HG03469 (cell line): ENCODE results near the gene MANSC1.

Source experiments
- ATAC-seq: cut with Tn5 transposase; IDR thresholded peaks from one replicate; pipeline ENCODE4 v1.9.1; 2021; ENCODE audit warnings: mild to moderate bottlenecking, moderate library complexity, moderate number of reproducible peaks; ENCODE audit not compliant: unreplicated experiment

MANSC1 gene

DNA sequence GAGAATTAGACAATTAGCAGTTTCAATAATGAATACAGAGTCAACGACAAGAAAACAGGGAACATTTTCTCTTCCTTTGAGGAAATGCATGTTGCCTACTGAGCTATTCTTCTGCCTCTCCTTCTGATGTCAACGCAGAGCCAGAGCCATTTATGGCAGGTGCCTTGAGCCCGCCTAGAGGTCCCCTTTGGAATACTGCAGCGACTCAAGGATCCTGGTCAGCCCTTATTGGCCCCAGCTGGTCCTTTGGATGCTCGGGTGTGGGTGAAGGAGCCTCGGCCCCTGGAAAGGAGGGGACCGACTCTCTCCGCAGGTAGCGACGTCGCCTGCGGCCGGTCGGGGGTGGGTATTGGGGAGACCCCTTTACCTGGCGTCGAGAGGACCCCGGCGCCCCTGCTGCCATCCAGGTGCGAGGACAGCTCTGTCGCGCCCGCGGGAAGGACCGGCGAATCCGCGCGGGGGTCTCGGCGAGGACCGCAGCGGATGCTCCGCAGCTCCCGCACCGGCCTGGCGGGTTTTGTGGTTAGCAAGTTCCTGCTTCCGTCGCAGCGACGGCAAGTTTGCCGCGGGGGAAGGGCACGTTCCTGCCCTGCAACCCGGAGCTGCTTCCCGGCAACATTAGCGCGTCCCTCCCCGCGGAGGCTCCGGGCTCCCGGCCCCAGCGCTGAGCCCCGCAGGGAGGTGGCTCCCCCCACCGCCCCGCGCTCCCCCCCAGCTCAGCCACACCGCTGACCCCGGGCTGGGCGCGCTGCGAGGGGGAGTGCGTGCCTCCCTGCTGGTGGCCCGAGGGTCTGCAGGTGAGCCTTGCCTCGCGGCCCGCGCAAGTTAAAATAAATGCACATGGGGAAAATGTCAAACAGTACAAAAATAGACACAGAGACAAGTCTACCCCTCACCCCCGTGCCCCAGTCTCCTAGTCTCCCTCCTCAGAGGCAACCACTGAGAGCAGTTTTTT lies at the start of gene MANSC1:
Gene MANSC1, minus strand, starts transcription at position 532 of the 955 bp plus-strand sequence. CDS start 6,928 bp downstream, outside the sequence.
- ATAC-seq, result no peak

DNA sequence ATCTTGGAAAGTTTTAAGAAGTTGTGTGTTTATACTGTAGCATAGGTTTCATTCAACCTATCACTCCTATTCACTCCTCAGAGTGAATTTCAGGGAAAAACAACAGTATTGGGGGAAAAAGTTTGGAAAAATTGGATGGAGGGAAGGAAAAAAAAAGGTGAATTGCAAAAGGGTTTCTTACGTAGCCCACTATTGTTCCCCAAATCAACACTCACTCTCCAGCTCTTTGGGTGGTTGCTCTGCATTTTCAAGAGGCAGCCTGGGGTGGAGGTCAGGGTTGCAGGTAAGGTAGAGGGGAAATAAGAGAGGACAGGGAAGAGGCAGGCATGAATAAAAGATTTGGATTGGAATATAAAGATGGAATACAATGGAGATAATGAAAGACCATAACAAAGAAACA lies 49.1 kb upstream of the MANSC1 start:
- no peak for ATAC-seq

- no peak for ATAC-seq
Observed at GRCh38 chr12:12398026-12398859, 48.2 kb upstream of the MANSC1 start.

DNA sequence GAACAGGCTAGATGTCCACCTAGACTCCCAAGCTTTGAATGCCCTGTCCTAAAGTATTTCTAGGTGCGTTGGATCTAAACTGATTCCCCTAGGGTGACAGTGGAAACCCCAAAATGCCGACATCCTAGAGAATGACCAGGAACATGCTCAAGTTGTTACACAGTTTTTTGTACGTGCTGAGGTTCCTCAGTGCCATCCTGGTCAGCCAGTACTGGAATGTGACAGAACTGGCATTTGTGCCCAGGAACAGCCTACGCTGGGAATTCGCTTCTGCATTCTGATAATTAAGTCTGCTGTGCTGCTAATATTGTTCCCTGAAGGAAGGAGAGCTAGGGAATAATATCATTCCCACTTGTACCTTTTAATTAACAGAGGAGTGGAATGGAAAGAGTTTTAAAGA lies 47.1 kb upstream of the MANSC1 start:
- no peak for ATAC-seq

- ATAC-seq, result no peak
Observed at GRCh38 chr12:12396694-12397093, 46.7 kb upstream of the MANSC1 start.

GRCh38 chr12:12393171-12393570 lies 43.1 kb upstream of the MANSC1 start:
- no peak for ATAC-seq

DNA sequence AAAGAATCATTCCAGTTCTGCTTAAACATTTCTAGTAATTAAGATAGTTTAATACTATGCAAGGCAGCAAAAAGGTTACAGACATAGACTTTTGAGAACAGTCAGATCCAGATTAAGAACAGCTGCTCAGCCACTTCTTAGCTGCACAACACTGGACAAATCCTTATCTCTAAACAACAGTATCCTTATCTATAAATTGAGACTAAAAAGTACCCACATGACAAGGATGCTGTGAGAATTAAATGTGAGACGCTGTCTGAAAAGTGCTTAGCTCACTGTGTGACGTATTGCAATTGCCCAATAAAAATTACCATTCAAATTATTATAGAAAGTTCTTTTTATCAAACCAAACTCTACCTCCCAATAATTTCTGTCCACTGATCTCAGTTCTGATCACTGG lies 42.4 kb upstream of the MANSC1 start:
- no peak for ATAC-seq

- ATAC-seq, result no peak
Observed at GRCh38 chr12:12387501-12387900, 37.5 kb upstream of the MANSC1 start.

GRCh38 chr12:12384571-12385340 lies 34.7 kb upstream of the MANSC1 start:
- ATAC-seq, result no peak

DNA sequence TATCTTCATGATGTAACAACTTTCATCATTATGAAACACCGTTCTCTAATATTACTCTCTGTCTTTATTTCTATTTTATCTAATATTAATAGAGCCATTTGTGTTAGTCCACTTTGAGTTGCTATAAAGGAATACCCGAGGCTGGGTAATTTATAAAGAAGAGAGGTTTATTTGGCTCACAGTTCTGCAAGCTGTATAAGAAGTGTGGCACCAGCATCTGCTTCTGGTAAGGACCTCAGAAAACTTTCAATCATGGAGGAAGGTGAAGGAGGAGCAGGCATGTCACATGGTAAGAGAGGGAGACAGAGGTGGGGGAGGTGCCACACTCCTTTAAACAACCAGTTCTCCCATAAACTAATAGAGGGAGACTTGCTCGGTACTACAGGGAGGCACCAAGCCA lies 31.9 kb upstream of the MANSC1 start:
- no peak for ATAC-seq

- ATAC-seq, result no peak
Observed at GRCh38 chr12:12380949-12381593, 31.0 kb upstream of the MANSC1 start.

GRCh38 chr12:12379831-12380730 lies 30.0 kb upstream of the MANSC1 start:
- no peak for ATAC-seq

- no peak for ATAC-seq
Observed at GRCh38 chr12:12378616-12379015, 28.6 kb upstream of the MANSC1 start.

DNA sequence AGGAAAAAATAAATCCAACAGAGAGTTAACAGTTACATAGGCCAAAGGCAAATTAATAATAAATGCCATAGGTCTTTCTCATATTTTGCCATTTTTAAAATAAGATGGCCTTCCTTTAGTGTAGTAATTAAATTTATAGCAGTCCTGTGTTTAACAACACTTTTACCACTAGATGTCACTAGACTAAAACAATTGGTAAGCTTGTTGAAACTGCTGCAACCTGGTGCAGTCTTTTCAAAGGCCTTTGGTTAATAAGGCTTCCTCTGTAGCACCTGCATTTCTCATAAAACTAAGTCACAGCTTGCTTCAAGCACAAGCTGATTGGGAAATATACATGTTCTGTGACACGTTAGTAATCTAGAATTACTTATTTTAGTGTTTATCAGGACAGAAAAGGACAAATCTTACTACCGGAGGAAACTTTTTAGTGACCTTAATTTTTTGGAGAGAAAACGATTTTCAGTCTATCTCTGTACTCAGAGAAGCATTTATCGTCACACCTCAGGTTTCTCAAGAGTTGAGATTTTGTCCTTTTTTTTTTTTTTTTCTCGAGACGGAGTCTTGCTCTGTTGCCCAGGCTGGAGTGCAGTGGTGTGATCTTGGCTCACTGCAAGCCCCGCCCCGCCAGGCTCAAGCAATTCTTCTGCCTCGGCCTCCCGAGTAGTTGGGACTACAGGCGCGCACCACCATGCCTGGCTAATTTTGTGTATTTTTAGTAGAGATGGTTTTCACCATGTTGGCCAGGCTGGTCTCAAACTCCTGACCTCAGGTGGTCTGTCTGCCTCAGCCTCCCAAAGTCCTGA lies 26.8 kb upstream of the MANSC1 start:
- ATAC-seq, result peak; percentile 52

DNA sequence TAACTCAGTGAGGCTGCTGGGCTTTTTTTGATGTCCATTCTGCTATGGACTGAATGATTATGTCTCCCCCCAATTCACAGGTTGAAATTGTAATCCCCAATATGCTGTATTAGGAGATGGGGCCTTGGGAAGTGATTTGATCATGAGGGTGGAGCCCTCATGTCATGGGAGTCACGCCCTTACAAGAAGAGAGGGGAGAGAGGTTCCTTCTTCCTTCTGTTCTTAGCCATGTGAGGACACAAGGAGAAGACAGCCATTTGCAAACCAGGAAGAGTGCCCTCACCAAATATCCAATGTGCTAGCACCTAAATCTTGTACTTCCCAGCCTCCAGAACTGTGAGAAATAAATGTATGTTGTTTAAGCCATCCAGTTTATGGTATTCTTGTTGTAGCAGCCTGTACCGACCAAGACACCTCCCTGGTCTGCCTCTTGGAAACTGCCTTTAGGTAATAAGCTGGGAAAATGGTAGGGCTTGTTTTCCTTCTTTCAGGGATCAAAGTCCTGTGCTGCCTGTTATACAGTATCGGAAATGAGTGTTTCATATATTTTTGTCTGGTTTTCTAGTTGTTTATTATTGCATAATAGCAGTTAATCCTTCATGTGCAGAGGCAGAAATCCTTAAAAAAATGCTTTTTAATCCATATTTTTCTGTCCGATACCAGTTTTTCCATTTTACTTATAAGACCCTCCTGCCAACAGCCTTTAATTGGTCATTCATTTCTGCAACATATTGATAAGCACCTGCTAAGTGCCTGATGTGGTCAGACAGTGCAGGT lies 23.1 kb upstream of the MANSC1 start:
- no peak for ATAC-seq

DNA sequence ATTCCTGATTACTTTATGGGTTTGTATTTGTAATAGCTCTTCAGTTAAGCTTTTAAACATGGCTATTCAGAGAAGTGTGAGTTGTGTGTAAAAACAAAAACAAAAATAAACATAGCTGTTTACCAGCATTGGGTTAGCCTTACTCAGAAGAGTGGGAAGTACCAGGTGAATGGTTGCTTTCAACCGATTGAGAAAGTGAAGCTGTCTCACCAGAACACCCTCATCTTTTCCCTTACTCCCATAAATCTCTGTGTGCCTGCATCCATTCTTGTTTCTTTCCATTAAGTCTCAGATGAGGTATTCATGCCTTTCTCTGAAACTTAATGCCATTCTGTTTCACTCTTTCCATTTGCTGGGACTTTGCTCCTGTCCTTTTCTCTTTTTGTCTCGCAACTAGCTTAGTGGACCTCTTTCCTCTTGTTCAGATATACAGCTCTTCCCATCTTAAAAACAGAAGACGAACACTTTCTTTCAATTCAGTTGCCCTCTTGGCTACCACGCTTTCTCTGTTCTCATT lies 17.5 kb upstream of the MANSC1 start:
- no peak for ATAC-seq

- ATAC-seq, result no peak
Observed at GRCh38 chr12:12366701-12367481, 16.8 kb upstream of the MANSC1 start.
